B cell (primary cell): ENCODE results near the gene TMEM129. TPM values are rescaled to one million over a fixed set of nuclear protein-coding genes. Genes with fewer than 3 reads are reported as not detected.

ENCODE experiments used
- ATAC-seq: fragments of 200-7000 bp; cut with Tn5 transposase; one replicate; pipeline ENCODE4 v1.10.0; 2021; ENCODE audit warnings: low read depth, mild to moderate bottlenecking, moderate number of reproducible peaks, moderate library complexity
- CTCF ChIA-PET: fragments of 350-600 bp; sonication (Branson Sonifier 250); formaldehyde crosslinking; loops from one replicate; lab custom pipeline; 2021; ENCODE audit warnings: antibody characterized with exemption, inconsistent platforms; lab: Charles Lee
- POLR2A ChIA-PET: fragments of 350-600 bp; sonication (Branson Sonifier 250); formaldehyde crosslinking; loops from one replicate; lab custom pipeline; 2021; ENCODE audit warnings: antibody characterized with exemption; lab: Charles Lee
- DNase-seq: peaks from one replicate; pipeline ENCODE4 v3.0.0; 2013
- H2AFZ ChIP-seq: 2 replicates; pipeline ENCODE4 v1.6.1; 2012; ENCODE audit warnings: mild to moderate bottlenecking, low read depth, low read length; ENCODE audit not compliant: insufficient read depth, poor library complexity, severe bottlenecking
- H3K27ac ChIP-seq, 2 donors: 1 replicate in 1 of 2; 2 replicates in 1 of 2; pipeline ENCODE4 v1.5.1; 2012 to 2013; ENCODE audit warnings: low read length in 2 of 2, mild to moderate bottlenecking in 2 of 2, moderate library complexity in 1 of 2
- H3K27me3 ChIP-seq, 4 experiments: fragments of 200-600 bp in 1 of 4; sonication (generic) in 1 of 4; replicated peaks in 1 of 4; 1 replicate in 2 of 4; 2 replicates in 2 of 4; pipeline versions ENCODE4 v1.6.1 to v1.7.0; 2013 to 2016; ENCODE audit warnings: low read length in 3 of 4, mild to moderate bottlenecking in 2 of 4, mixed read lengths in 1 of 4, moderate library complexity in 1 of 4; ENCODE audit not compliant: insufficient read depth in 4 of 4, control insufficient read depth in 3 of 4; ENCODE audit errors: control extremely low read depth in 1 of 4
- H3K36me3 ChIP-seq, 2 experiments: replicated peaks in 1 of 2; 1 replicate in 1 of 2; 2 replicates in 1 of 2; pipeline versions ENCODE4 v1.6.1 to v1.7.1; 2013; ENCODE audit warnings: low read length in 1 of 2; ENCODE audit not compliant: insufficient read depth in 2 of 2, control insufficient read depth in 1 of 2; ENCODE audit errors: control extremely low read depth in 1 of 2, extremely low read depth in 1 of 2
- H3K4me1 ChIP-seq, 2 donors: fragments of 200-600 bp in 1 of 2; sonication (generic) in 1 of 2; 1 replicate in 1 of 2; 2 replicates in 1 of 2; pipeline versions ENCODE4 v1.5.1 to v1.6.1; 2013 to 2017; ENCODE audit warnings: low read length in 2 of 2; ENCODE audit not compliant: control insufficient read depth in 2 of 2, insufficient read depth in 2 of 2
- H3K4me2 ChIP-seq: replicated peaks from 2 replicates; pipeline ENCODE3; 2012; ENCODE audit warnings: mild to moderate bottlenecking, low read depth, low read length; ENCODE audit not compliant: poor library complexity, severe bottlenecking
- H3K4me3 ChIP-seq, 5 experiments: fragments of 200-600 bp in 1 of 5; sonication (generic) in 1 of 5; 1 replicate in 3 of 5; 2 replicates in 2 of 5; pipeline versions ENCODE4 v1.5.1 to v1.7.0; 2011 to 2016; ENCODE audit warnings: low read length in 4 of 5, mild to moderate bottlenecking in 4 of 5, low read depth in 2 of 5, control low read depth in 1 of 5, moderate library complexity in 1 of 5; ENCODE audit not compliant: insufficient read depth in 1 of 5; ENCODE audit errors: control extremely low read depth in 1 of 5, extremely low read depth in 1 of 5
- H3K79me2 ChIP-seq: fragments of 200-600 bp; sonication (generic); one replicate; pipeline ENCODE4 v1.6.0; 2016; ENCODE audit warnings: low read length; ENCODE audit not compliant: control insufficient read depth, insufficient read depth
- H3K9ac ChIP-seq: fragments of 200-600 bp; sonication (generic); 2 replicates; pipeline ENCODE4 v1.6.1; 2017; ENCODE audit warnings: mild to moderate bottlenecking, low read length, moderate library complexity
- H3K9me3 ChIP-seq, 3 donors: one replicate each; pipeline versions ENCODE4 v1.6.1 to v1.7.1; 2013; ENCODE audit warnings: low read length in 2 of 3; ENCODE audit not compliant: control insufficient read depth in 2 of 3, insufficient read depth in 1 of 3; ENCODE audit errors: control extremely low read depth in 1 of 3
- H4K20me1 ChIP-seq: 2 replicates; pipeline ENCODE4 v1.6.0; 2012; ENCODE audit warnings: mild to moderate bottlenecking, low read length; ENCODE audit not compliant: insufficient read depth, control insufficient read depth, poor library complexity, severe bottlenecking
- H3K27ac Mint-ChIP-seq: one replicate; pipeline ENCODE4 v1.8.0; 2021; ENCODE audit warnings: mixed read lengths
- H3K27me3 Mint-ChIP-seq: one replicate; pipeline ENCODE4 v1.8.0; 2021; ENCODE audit warnings: mixed read lengths
- H3K4me1 Mint-ChIP-seq: one replicate; pipeline ENCODE4 v1.8.0; 2021; ENCODE audit warnings: mixed read lengths
- H3K4me3 Mint-ChIP-seq: one replicate; pipeline ENCODE4 v1.8.0; 2021; ENCODE audit warnings: mixed read lengths
- H3K9me3 Mint-ChIP-seq: one replicate; pipeline ENCODE4 v1.8.0; 2022; ENCODE audit warnings: mixed read lengths; ENCODE audit not compliant: insufficient read depth
- EZH2 ChIP-seq: IDR thresholded peaks from 2 replicates; pipeline ENCODE4 v1.6.1; 2012; ENCODE audit warnings: borderline replicate concordance, low read depth, mild to moderate bottlenecking, moderate library complexity, low read length; ENCODE audit not compliant: insufficient read depth, poor library complexity, severe bottlenecking
- WGBS: methylation state at CpG from one replicate; pipeline ENCODE4 v1.1.5; 2013; ENCODE audit warnings: missing lambda C conversion rate; ENCODE audit not compliant: insufficient coverage; 5-methylcytosine and 5-hydroxymethylcytosine counted together
- intact Hi-C: fragments of 100-400 bp; cut with micrococcal nuclease; formaldehyde crosslinking; loops from one replicate; pipeline ENCODE4 v1.10.0; 2022
- polyA plus RNA-seq: library from polyadenylated mRNA; depleted of rRNA; stranded (reverse); fragments of >200 nt; gene quantifications from 2 replicates; pipeline ENCODE4 v1.2.3, GENCODE V29; 2012
- small RNA-seq: library from RNA; depleted of rRNA; stranded (forward); fragments of <200 nt; gene quantifications from one replicate; pipeline ENCODE3, GENCODE V24; 2012; ENCODE audit warnings: low replicate concordance, low read depth; ENCODE audit not compliant: insufficient read length
- total RNA-seq, 2 donors: library from RNA; stranded (reverse); fragments of 120-200 nt in 1 of 2; gene quantifications; 1 replicate in 1 of 2; 2 replicates in 1 of 2; pipeline versions ENCODE4 v1.2.3 to v1.2.4, GENCODE V29; 2013 to 2022
- TF ChIP-seq, protein P1 (sequence below): fragments of 200-600 bp; IDR thresholded peaks from one replicate; pipeline ENCODE4 v1.8.0; 2022; ENCODE audit warnings: antibody characterized with exemption, mild to moderate bottlenecking

Gene TMEM129
- total and polyA plus RNA-seq, 2 donors (not counting 1 experiment from before 2014, with no cell fraction given), result 41.0 to 76.5 TPM

DNA sequence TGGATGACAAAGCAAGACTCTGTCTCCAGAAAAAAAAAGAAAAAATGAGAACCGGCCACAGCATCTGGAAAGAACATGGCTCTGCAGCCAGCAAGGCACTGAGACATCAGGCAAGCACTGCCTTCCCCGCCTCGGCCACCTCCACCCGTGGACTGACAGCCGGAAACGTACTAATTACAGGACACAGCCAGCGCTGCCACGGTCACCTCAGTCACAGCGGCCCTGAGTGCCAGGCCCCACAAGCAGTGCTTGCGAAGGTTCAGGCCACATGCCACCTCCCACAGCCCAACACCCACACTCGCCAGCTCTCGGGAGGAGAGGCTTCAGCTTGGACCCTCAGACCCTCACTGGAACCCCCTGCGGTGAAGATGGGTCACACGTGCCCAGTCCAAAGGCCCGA lies 53.9 kb downstream of the TMEM129 start:
- no peaks in the 10 kb centered on the region for H3K4me1 ChIP-seq
- Mint-ChIP-seq H3K27me3 (no peaks in the 10 kb centered on the region), H3K27ac (no peak overlapping the region), H3K4me3 (no peak overlapping the region), H3K4me1 (no peaks in the 10 kb centered on the region), H3K9me3 (no peaks in the 10 kb centered on the region)
- TF ChIP-seq EZH2, result no peak
- TF ChIP-seq, protein P1, sequence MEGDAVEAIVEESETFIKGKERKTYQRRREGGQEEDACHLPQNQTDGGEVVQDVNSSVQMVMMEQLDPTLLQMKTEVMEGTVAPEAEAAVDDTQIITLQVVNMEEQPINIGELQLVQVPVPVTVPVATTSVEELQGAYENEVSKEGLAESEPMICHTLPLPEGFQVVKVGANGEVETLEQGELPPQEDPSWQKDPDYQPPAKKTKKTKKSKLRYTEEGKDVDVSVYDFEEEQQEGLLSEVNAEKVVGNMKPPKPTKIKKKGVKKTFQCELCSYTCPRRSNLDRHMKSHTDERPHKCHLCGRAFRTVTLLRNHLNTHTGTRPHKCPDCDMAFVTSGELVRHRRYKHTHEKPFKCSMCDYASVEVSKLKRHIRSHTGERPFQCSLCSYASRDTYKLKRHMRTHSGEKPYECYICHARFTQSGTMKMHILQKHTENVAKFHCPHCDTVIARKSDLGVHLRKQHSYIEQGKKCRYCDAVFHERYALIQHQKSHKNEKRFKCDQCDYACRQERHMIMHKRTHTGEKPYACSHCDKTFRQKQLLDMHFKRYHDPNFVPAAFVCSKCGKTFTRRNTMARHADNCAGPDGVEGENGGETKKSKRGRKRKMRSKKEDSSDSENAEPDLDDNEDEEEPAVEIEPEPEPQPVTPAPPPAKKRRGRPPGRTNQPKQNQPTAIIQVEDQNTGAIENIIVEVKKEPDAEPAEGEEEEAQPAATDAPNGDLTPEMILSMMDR, result no peak
- H3K9ac ChIP-seq, result no peak overlapping the region
- peaks cover 0 to 4% (median 0%) of the 10 kb centered on the region in 3 donors for H3K9me3 ChIP-seq
- H2AFZ ChIP-seq, result no peak overlapping the region
- DNase-seq, result no peak
- H3K4me2 ChIP-seq, result no peak overlapping the region
- WGBS, result 98% methylated on average over 15 of the region's 15 CpGs
- H3K27me3 ChIP-seq, result no peaks in the 10 kb centered on the region
- CTCF ChIA-PET, result no interaction called here
- ATAC-seq, result no peak
- intact Hi-C loops, result no loop called here
- no peaks in the 10 kb centered on the region for H3K79me2 ChIP-seq
- no peak overlapping the region for H3K4me3 ChIP-seq
- H4K20me1 ChIP-seq, result no peaks in the 10 kb centered on the region
- no peaks in the 10 kb centered on the region for H3K36me3 ChIP-seq
- no peak overlapping the region for H3K27ac ChIP-seq
- POLR2A ChIA-PET, result no interaction called here

DNA sequence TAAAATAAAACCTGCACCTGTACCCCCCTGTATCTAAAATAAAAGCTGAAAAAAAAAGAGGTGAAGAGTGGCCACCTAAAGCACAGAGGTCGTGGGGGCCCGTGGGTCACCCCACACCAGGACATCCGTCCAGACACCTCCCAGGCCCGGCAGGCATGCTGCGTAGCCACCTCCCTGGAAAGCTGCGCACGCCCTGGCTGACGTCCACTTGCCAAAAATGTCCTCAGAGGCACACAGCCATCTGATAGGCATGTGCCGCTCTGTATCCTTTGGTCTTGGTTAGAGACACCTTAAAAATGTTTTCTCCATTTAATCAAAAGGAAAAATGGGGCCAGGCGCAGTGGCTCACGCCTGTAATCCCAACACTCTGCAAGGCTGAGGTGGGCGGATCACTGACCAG lies 54.7 kb downstream of the TMEM129 start:
- no peaks in the 10 kb centered on the region for H3K4me1 Mint-ChIP-seq
- POLR2A ChIA-PET, result no interaction called here
- intact Hi-C loops, result no loop called here

More for the DNA sequence above, 54.7 kb downstream of the TMEM129 start:
- no peaks in the 10 kb centered on the region for H3K27me3 Mint-ChIP-seq
- DNase-seq (no peak), ATAC-seq (no peak)
- no peak overlapping the region for H3K4me3 Mint-ChIP-seq
- CTCF ChIA-PET, result interaction anchor here (0.6 kb wide), 2 partner anchors 84 to 864 kb away, joined by 3 read pairs; no protein-coding TSS in a partner anchor
- Histone ChIP-seq H3K27me3 (no peaks in the 10 kb centered on the region), H3K4me2 (no peak overlapping the region), H3K9ac (no peak overlapping the region), H4K20me1 (no peaks in the 10 kb centered on the region), H3K36me3 (no peaks in the 10 kb centered on the region), H2AFZ (no peak overlapping the region), H3K4me1 (no peaks in the 10 kb centered on the region), H3K79me2 (no peaks in the 10 kb centered on the region), H3K9me3 (peaks cover 0 to 4% (median 0%) of the 10 kb centered on the region in 3 donors), H3K27ac (no peak overlapping the region), H3K4me3 (no peak overlapping the region)
- H3K27ac Mint-ChIP-seq, result no peak overlapping the region
- H3K9me3 Mint-ChIP-seq, result no peaks in the 10 kb centered on the region
- WGBS, result 94% methylated on average over 10 of the region's 12 CpGs
- no peak for TF ChIP-seq EZH2
- TF ChIP-seq, protein P1, result no peak

Small RNAs within 50 kb of the gene (small RNA-seq; reads per million reads assigned to genes)
- not detected for gene RF00019

Other genes with a start within 250 kb of the TMEM129 start
- 1.8 and 4.2 TPM in 2 replicates for gene FAM53A, start 37.0 kb downstream of the TMEM129 start, total RNA-seq
- 2.2 and 3.2 TPM in 2 replicates for gene FAM53A, start 37.0 kb downstream of the TMEM129 start, polyA plus RNA-seq
- 31.8 and 33.9 TPM in 2 replicates for gene SLBP, start 9.0 kb downstream of the TMEM129 start, total RNA-seq
- 19.4 and 30.7 TPM in 2 replicates for gene SLBP, start 9.0 kb downstream of the TMEM129 start, polyA plus RNA-seq
- 47.9 and 54.5 TPM in 2 replicates for gene TACC3, start 198 bp upstream of the TMEM129 start, total RNA-seq
- gene TACC3, start 198 bp upstream of the TMEM129 start, polyA plus RNA-seq, result 29.5 and 38.1 TPM in 2 replicates
- gene FGFR3, start 72.0 kb upstream of the TMEM129 start, total RNA-seq, result not detected in 2 replicates
- not detected in 2 replicates for gene FGFR3, start 72.0 kb upstream of the TMEM129 start, polyA plus RNA-seq
- gene LETM1, start 134.8 kb upstream of the TMEM129 start, total RNA-seq, result 44.8 and 45.1 TPM in 2 replicates
- 28.5 and 34.3 TPM in 2 replicates for gene LETM1, start 134.8 kb upstream of the TMEM129 start, polyA plus RNA-seq
- 64.8 and 71.9 TPM in 2 replicates for gene NSD2, start 150.1 kb upstream of the TMEM129 start, total RNA-seq
- 14.2 and 20.1 TPM in 2 replicates for gene NSD2, start 150.1 kb upstream of the TMEM129 start, polyA plus RNA-seq